Skin of body (tissue), 2 donors: Measurements from ENCODE around the gene CXCL6. TPM values are rescaled to one million over a fixed set of nuclear protein-coding genes. Genes with fewer than 3 reads are reported as not detected.

ENCODE experiments used
- DNase-seq: peaks from one replicate; lab custom pipeline; 2025; lab: John Stamatoyannopoulos, UW
- total RNA-seq: library from RNA; depleted of rRNA; stranded (reverse); fragments of >200 nt; gene quantifications from one replicate; pipeline ENCODE4 v1.2.3, GENCODE V29; 2014

CXCL6 gene
- total RNA-seq, 1 donor from 2014 or later: 0.10 TPM

GRCh38 chr4:73867783-73868182, 31.3 kb downstream of the CXCL6 start:
- DNase-seq: no peak

DNA sequence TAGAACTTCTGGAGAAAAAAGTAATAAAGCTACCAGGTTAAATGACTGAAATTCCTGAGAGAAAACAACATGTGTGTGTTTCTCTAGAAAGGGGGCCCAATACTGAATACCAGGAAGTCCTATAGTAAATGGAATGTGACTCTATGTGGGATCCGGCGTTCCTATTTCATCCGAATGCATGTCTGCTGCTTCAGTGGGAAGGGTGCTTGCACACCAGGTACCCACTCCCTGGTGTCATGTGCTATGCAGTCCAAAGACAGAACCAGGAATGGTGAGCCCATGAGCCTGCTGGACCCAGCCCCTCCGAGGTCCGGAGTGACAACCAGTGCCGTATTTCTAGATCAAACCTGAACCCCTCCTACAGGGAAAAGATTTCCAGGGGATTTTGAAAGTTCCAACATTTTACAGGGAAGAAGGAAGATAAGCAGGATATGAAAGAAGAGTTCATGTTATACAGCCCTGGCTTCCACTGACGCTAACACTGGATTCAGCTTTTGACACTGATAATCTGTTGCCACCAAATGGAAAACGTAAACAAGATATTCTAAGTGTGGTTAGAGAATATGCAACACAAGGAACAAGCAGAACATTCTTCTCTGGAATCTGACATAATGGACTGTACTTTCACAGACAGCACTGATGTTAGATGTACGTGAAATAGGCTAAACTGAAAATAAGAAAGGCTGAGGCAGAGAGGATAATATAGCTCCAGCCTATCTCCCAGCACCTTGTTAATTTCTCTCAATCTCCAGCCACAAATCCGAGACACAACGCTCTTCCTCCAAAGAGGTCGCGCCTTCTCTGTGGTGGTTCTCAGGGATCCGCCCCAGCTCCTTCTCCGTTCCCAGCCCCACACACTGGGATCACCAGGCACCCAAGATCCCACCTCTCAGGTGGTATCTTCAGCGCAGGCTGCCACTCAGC, 32.0 kb downstream of the CXCL6 start:
- no peak for DNase-seq

DNA sequence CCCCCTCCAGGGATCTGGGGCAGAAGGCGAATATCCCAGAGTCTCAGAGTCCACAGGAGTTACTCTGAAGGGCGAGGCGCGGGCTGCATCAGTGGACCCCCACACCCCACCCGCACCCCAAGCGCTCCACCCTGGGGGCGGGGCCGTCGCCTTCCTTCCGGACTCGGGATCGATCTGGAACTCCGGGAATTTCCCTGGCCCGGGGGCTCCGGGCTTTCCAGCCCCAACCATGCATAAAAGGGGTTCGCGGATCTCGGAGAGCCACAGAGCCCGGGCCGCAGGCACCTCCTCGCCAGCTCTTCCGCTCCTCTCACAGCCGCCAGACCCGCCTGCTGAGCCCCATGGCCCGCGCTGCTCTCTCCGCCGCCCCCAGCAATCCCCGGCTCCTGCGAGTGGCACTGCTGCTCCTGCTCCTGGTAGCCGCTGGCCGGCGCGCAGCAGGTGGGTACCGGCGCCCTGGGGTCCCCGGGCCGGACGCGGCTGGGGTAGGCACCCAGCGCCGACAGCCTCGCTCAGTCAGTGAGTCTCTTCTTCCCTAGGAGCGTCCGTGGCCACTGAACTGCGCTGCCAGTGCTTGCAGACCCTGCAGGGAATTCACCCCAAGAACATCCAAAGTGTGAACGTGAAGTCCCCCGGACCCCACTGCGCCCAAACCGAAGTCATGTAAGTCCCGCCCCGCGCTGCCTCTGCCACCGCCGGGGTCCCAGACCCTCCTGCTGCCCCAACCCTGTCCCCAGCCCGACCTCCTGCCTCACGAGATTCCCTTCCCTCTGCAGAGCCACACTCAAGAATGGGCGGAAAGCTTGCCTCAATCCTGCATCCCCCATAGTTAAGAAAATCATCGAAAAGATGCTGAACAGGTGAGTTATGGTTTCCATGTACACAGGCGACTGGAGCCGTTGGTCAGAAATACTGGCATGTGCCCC, 32.9 kb downstream of the CXCL6 start, which contains the start of gene CXCL1:
Gene CXCL1 (plus strand): TSS at position 264 of the 926 bp plus-strand sequence. CDS start 78 bp downstream, at position 342.
- no peak for DNase-seq

GRCh38 chr4:73870260-73870659, 33.8 kb downstream of the CXCL6 start:
- no peak for DNase-seq

DNA sequence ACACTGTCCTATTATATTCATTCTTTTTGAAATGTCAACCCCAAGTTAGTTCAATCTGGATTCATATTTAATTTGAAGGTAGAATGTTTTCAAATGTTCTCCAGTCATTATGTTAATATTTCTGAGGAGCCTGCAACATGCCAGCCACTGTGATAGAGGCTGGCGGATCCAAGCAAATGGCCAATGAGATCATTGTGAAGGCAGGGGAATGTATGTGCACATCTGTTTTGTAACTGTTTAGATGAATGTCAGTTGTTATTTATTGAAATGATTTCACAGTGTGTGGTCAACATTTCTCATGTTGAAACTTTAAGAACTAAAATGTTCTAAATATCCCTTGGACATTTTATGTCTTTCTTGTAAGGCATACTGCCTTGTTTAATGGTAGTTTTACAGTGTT, 34.3 kb downstream of the CXCL6 start:
- no peak for DNase-seq

GRCh38 chr4:73871511-73872310, 35.2 kb downstream of the CXCL6 start:
- no peak for DNase-seq

DNA sequence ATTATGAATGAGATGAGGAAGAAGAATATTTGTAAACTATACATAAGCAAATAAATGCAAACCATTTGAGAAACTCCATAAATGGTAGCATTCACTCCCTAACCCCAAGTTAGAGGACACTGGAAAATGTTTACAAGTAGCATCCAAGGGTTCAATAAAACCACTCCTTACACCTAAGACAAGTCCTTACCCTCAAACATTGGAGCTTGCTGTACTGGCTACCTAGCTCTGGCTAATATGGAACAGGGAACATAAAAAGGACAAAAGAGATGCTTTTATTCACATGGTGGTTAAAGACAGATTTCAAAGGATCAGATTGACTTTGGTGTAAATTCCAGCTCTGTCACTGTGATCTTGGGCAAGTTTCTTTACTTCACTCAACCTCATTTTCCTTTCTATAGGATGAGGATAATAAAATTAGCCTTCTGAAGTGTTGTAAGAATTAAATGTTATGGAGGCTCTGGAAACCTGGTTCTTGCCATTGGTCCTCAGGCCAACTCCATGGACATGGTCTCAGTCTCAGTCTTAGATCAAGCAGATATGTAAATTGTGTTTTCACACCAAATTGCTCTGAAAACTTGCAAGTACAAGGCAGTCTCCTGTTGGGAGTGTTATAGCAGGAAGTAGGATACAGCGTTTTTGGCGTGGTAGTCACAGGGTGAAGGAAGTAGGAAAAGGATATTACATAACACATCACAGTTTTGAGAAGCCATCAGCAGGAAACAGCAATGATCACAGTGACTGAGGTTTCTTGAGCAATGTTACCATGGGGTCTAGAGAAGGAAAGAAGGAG, 36.0 kb downstream of the CXCL6 start:
- no peak for DNase-seq

GRCh38 chr4:73874386-73874785, 37.9 kb downstream of the CXCL6 start:
- DNase-seq: no peak

- DNase-seq: no peak
These were observed 38.9 kb downstream of the CXCL6 start for GRCh38 chr4:73875401-73875800.

GRCh38 chr4:73883306-73883705, 46.8 kb downstream of the CXCL6 start:
- DNase-seq: no peak

- DNase-seq: no peak
These were observed 49.2 kb downstream of the CXCL6 start for GRCh38 chr4:73885574-73886267.

Other genes with a start within 250 kb of the CXCL6 start
- 0.89 TPM for gene RASSF6, start 216.2 kb upstream of the CXCL6 start, total RNA-seq
- gene CXCL8, start 96.1 kb upstream of the CXCL6 start, total RNA-seq: 15.5 TPM
- not detected for gene PF4V1, start 16.6 kb downstream of the CXCL6 start, total RNA-seq
- 1.9 TPM for gene CXCL1, start 32.7 kb downstream of the CXCL6 start, total RNA-seq
- gene PF4, start 145.3 kb downstream of the CXCL6 start, total RNA-seq: 0.89 TPM
- 12.4 TPM for gene PPBP, start 151.5 kb downstream of the CXCL6 start, total RNA-seq
- 0.20 TPM for gene CXCL5, start 162.0 kb downstream of the CXCL6 start, total RNA-seq
- gene CXCL3, start 202.0 kb downstream of the CXCL6 start, total RNA-seq: 0.49 TPM